ENCODE measurements around the gene SLC8A1.

GRCh38 chr2:40497251-40497859 is 45.5 kb upstream of the SLC8A1 start:
- no peak for TF ChIP-seq CTCF (IDR thresholded peaks at IDR 0.05; ENCODE audit: insufficient read depth, low read length)
- no peak for TF ChIP-seq GABPA (IDR thresholded peaks at IDR 0.05; ENCODE audit: low read depth)
- TF ChIP-seq REST (IDR thresholded peaks at IDR 0.05; ENCODE audit: insufficient replicate concordance, low read depth): no peak
- no peak for TF ChIP-seq POLR2AphosphoS5 (IDR thresholded peaks at IDR 0.05; ENCODE audit: low read depth)

All from HL-60 (cell line).